Left hindlimb (tissue), 1 donor: ENCODE data around the gene BMS1.
"Not testable (repeated sequence)": the region's sequence is repeated elsewhere in the genome, so short reads cannot be mapped to it uniquely, and the experiment has no call there.

Experiments
- DNase-seq: peaks from one replicate; pipeline ENCODE4 v3.0.0-alpha.2; 2018

The BMS1 gene, protein sequence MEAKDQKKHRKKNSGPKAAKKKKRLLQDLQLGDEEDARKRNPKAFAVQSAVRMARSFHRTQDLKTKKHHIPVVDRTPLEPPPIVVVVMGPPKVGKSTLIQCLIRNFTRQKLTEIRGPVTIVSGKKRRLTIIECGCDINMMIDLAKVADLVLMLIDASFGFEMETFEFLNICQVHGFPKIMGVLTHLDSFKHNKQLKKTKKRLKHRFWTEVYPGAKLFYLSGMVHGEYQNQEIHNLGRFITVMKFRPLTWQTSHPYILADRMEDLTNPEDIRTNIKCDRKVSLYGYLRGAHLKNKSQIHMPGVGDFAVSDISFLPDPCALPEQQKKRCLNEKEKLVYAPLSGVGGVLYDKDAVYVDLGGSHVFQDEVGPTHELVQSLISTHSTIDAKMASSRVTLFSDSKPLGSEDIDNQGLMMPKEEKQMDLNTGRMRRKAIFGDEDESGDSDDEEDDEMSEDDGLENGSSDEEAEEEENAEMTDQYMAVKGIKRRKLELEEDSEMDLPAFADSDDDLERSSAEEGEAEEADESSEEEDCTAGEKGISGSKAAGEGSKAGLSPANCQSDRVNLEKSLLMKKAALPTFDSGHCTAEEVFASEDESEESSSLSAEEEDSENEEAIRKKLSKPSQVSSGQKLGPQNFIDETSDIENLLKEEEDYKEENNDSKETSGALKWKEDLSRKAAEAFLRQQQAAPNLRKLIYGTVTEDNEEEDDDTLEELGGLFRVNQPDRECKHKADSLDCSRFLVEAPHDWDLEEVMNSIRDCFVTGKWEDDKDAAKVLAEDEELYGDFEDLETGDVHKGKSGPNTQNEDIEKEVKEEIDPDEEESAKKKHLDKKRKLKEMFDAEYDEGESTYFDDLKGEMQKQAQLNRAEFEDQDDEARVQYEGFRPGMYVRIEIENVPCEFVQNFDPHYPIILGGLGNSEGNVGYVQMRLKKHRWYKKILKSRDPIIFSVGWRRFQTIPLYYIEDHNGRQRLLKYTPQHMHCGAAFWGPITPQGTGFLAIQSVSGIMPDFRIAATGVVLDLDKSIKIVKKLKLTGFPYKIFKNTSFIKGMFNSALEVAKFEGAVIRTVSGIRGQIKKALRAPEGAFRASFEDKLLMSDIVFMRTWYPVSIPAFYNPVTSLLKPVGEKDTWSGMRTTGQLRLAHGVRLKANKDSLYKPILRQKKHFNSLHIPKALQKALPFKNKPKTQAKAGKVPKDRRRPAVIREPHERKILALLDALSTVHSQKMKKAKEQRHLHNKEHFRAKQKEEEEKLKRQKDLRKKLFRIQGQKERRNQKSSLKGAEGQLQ

DNA sequence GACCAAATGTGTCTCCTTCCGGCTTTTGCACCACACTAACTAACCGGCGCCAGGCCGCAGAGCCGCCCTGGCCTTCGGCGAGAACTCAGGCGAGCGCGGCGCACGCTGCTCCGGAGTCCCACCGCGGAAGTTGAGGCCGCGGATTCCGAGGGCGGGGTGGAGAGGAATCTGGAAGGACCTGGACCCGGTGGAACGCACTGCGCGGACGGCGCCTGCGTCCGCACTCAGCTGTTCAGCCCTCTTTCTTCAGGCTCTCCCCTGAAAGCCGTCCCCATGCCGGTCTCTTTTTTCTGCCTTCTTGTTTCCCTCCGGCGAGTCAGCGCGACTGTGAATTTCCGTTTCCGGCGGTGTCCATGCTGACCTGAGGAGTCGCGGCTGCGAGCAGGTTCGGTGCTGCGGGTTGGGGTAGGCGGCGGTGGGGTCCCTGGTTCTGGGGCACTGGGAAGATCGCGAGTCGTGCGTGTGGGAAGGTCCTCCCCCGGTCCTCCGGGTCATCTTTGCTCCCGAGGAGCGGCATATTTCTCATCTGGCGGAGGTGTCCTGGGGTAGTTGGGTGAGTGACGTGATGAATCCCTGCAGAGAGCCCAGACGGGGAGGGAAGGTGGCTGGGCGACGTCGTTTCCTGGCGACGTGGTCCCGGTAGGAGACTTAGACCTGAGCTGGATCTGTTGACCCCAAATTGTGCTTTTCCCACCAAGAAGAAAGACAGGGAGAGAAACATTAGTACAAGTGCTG lies at the start of gene BMS1:
Gene BMS1 (plus strand): TSS at position 350 of the 735 bp plus-strand sequence. CDS start 1,600 bp downstream, outside the sequence.
- DNase-seq, result peak; percentile 96

DNA sequence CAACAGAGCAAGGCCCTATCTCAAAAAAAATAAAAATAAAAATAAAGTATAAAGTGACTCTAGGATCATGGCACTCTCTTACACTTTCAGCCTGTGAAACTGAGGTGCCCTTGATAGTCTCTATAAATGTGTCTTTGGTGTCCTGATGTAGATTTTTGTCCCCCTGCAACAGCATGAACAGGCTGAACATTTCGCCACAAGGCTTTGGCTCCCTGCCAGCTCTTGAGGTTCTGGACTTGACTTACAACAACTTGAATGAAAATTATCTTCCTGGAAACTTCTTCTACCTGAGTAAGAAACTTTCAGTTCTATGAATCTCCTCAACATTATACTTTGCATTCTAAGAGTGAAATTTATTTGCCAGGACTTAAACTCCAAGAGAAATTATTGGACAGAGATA lies 48.1 kb upstream of the BMS1 start:
- DNase-seq, result no peak

DNA sequence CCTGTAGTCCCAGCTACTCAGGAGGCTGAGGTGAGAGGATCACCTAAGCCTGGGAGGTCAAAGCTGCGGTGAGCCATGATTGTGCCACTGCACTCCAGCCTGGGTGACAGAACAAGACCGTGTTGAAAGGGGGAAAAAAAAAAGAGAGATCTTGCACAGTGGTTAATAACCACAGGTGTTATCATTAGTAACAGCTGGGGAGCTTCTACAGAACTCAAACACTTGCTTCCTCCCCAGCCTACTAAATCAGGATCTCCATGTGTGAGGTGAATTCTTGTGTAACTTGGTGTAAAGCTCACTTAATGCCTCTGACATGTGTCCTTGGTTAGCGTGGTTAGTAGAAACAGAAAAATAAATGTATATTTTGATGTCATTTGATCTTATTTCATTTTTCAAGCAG lies 43.9 kb upstream of the BMS1 start:
- no peak for DNase-seq

DNA sequence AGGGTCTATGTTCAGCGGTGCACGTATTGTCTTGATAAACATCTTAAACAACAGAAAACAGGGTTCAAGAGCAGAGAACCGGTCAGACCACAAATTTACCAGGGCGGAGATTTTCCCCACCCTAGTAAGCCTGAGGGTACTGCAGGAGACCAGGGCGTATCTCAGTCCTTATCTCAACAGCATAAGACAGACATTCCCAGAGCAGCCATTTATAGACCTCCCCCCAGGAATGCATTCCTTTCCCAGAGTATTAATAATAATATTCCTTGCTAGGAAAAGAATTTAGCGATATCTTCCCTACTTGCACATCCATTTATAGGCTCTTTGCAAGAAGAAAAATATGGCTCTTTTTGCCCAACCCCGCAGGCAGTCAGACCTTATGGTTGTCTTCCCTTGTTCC lies 41.1 kb upstream of the BMS1 start:
- not testable (repeated sequence) for DNase-seq

DNA sequence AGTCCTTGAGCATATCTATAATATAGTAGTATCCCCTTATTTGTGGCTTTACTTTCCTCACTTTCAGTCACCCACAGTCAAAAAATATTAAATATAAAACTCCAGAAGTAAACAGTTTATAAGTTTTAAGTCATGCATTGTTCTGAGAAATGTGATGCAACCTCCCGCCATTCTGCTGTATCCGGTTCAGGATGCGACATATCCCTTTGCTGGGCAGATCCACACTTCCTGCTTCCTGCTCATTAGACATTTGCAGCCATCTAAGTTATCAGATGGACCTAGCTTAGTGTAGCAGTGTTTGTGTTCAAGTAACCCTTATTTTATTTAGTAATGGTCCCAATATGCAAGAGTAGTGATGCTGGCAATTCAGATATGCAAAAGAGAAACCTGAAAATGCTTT lies 38.9 kb upstream of the BMS1 start:
- DNase-seq, result no peak

DNA sequence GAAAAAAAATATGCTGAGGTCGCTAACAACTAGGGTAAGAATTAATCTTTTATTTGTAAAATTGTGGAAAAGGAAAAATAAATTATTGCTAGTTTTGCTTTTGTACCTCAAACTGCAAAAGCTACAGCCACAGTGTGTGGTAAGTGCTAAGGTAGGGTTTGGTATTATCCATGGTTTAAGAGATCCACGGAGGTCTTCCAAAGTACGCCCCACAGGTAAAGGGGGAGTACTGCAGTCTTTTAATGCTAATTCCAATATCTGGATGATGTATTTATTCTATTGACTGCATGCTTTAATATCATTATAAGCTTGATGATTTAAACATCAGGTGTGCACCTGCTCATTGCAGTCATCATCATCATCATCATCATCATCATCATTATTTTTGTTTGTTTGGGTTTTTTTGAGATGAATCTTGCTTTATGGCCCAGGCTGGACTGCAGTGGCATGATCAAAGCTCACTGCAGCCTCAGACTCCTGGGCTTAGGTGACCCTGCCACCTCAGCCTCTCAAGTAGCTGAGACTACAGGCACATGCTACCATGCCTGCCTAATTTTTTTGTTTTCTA lies 38.4 kb upstream of the BMS1 start:
- DNase-seq, result no peak

DNA sequence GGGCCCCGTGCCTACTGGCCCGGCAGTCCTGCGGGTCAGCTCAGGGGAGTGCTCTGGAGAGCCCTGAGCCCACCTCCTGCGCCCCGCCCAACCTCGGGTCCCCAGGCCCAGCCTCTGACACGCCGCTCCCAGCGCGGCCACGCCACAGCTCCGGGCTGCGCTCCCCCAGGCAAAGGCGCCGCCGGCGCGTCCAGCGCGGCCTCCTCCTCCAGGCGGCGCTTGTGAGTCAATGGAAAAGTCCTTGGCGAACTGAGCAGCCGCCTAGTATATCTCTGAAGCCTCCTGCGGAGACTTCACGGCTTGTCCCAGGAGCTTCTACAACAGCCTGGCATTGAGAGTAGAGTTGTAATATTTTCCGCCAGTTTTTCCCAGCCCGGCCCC lies 29.5 kb upstream of the BMS1 start:
- DNase-seq, result peak; percentile 72

DNA sequence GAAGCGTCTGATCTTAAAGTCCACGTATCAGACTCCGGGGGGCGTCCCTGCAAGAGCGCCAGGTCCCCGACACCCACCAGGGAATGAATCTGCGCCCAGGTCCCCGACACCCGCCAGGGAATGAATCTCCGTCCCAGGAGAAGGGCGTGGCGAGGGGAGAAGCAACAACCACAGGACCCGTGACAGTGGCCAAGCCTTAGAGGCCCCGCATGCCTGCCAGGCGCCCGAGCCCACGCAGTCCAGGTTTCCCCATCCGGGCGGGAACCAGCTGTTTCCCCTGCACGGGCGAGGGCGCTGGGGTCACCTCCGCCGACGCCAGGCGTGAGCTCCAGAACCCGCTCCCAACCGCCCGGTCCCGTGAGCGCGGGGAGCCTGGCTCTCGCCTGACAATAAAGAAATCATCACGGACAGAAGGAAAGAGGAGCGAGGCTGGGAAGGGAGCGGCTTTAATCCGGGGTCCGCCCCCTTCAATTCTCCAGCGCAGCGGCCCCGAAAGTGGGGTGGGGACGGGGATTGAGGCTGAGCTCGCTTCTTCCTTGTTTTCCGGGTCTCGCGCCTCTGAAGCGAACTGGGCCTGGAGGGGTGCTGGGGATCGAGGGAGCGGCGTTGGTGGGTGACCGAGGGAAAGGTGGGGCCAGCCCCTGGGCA lies 29.0 kb upstream of the BMS1 start:
- DNase-seq, result no peak

DNA sequence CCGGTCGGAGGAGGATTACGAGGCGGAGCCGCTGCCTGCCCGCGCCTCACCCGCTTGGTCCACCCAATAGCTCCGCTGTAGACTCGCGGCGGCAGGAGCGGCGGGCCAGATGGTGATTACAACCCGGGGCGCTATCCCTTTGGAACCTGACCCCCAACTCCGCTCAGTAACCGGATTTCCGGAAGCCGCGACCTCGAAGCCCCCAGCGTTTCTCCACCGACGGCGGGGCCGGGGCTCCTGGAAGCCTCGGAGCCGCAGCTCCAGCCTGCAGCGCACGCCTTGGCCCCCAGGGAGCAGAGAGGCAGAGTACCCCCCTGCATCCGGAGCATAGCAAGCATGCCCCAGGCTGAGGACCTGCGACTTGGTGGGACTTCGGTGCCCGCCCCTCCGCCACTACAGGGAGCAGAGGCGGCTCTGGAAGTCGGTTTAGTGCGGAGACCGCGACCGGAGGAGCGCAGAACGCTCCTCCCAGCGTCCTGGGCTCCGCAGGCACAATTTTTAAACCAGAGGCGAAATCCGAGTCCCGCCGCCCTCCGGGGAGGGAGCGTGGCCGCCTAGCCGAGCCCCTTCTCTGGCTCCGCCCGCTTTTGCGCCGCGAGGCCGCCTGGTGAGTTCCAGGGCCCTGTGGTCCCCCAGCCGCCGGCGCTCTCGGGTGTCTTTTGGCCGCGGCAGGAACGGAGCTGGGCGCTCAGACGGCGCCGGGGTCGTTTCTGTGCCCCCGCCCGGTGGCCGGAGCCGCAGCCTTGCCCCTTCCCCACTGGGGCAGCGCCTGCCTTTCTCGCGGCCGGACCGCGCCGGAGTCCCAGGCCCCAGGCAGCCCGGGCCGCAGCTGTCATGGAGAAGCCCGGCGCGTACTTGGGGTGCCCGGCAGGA lies 28.2 kb upstream of the BMS1 start:
- DNase-seq, result peak; percentile 54

DNA sequence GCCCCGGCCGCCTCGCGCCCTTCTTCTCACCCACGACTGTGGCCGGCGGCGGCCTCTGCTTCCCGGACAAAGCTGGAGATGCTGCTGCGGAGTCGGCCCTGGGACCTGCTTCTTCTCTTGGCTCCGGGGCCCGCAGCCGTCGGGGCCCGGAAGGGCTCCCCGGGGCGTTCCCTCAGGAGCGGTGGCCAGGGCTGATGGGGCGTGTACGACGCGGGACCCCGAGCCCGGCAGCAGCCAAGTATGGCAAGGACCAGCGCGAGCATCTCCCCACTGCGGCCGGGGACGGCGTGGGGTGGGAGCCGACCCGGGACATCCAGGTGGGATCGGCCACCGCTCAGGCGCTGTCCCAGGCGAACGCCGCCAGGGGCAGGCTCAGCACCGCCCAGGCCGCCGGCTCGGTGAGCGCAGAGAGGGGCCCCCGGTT lies 27.6 kb upstream of the BMS1 start:
- DNase-seq, result no peak

DNA sequence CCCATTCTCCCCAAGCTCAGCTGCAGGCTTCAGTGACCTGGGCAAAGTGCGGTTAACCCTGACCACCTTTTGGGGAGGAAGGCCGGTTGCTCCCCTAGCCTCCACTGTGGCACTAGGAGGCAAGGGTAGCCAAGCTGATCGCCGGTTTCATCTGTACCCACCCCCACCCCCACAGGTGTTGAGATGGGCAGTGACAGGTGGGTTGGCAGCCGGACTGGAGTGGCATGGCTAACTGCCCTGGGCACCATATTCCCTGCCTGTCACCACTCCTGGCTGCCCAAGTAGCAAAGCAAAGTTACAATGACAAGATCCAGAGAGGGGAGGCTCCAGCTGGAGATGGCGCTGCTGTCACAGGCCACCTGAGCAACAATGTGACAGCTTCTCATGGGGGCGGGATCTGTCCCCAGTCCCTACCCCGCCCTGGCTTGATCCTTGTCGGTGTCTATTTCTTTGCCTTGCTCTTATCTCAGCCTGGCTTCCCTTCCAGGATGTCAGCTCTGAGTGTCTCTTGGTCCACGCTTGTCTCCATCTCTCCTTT lies 27.0 kb upstream of the BMS1 start:
- no peak for DNase-seq

DNA sequence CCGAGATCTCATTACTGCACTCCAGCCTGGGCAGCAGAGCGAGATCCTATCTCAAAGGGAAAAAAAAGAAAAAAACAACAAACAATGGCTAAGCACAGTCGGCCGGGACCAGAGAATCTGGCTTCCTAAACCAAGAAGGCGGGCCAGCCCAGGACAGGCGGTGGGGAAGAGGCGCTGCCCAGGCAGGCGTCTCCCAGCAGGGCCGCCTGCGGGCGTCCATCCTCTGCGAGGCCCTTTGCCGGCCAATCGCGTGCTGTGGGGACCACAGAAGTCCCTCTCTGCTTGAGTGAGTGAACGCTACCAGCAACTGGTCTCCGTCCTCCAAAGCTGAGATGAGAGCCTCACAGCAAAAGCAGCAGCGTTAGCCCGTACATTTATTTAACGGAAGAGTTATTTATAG lies 14.7 kb upstream of the BMS1 start:
- DNase-seq, result no peak

DNA sequence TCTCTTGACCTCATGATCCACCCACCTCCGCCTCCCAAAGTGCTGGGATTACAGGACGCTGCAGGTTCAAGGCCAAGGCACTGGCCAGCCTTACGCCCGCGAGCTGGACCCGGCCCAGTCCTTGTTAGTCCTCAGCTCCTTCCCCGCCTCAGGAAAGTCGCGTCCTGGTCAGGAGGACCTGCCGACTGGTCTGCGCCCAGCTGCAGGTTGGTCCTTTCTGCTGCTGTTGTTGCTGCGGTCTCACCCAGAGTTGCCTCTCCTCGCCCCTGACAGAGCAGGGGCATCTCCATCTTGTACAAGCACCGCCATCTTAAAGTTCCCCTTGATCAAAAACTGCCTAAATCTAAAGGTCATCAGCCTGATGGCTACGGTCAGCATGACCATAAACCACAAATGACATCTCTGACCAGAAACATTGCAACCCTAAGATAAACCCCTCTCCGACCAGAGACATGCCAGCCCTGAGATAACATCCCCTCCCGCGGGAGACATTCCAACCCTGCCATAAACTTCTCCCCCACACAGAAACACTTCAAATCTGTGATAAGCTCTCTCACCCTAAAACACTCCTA lies 13.9 kb upstream of the BMS1 start:
- no peak for DNase-seq

DNA sequence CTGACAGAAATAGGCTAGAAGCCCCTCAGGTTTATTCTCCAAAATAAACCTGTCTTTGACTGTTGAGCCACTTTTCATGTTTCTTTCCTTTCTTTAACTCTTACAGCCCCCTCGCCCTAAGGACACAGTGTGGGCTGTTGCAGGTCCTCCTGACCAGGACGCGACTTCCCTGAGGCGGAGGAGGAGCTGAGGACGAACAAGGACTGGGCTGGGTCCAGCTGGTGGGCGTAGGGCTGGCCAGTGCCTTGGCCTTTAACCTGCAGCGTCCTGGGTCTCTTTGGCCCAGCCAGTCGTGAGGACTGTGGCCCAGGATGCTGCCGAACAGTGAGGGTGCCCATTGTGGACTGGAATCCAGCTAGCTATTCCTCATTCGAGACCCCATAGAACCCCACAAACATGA lies 13.4 kb upstream of the BMS1 start:
- DNase-seq, result no peak

DNA sequence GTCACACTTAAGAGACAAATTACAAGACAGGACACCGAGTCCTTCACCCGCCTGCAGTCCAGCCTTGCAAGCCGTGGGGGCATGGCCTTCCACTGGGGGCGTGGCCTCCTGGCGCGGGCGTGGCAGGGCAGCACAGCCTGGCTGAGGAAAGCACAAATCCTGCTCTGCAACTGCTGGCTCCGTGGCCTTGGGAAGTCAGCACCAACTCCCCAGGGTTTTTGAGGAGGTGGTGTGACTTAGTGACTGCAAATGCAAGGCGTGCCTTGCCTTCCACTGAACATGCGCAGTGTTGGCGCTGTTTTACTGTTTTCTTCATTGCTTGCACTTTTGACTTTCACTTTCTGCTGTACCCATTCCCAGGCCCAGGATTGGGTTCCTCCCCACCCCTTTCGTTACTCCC lies 12.9 kb upstream of the BMS1 start:
- DNase-seq, result no peak

DNA sequence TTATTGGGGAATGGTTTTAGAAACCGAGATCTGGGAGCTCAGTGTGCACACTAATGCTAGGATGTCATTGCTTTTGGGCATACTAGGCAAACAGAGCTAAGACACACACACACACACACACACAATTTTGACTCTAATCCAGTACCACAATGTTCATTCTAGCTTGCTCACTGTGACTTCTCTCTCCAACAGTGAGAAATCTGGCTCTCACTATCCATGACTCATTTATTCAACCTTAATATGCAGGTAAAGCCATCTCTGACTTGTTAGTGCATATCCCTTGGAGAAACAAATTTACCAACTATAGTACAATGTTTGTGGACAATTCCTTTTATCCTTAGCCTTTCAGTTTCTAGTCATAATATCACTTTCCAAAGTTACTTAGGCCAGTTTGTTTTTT lies 5.9 kb upstream of the BMS1 start:
- DNase-seq, result no peak

DNA sequence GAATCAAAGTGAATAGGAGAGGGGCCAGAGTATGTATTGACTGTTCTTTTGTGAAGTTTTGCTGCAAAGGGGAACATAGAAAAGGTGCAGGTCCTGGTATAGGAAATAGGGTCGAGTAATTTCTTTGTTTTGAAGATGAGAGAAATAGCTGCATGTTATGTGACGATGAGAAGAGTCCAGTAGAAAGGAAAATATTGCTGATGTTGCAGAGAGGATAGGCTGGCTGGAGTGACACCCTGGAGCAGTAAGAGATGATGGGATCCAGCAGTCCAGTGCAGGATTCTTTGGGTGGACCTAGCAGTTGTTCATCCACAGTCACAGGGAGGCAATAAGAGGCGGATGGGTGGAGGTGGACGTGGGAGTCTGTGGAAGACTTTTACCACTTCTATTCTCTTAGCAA lies 2.1 kb upstream of the BMS1 start:
- no peak for DNase-seq

DNA sequence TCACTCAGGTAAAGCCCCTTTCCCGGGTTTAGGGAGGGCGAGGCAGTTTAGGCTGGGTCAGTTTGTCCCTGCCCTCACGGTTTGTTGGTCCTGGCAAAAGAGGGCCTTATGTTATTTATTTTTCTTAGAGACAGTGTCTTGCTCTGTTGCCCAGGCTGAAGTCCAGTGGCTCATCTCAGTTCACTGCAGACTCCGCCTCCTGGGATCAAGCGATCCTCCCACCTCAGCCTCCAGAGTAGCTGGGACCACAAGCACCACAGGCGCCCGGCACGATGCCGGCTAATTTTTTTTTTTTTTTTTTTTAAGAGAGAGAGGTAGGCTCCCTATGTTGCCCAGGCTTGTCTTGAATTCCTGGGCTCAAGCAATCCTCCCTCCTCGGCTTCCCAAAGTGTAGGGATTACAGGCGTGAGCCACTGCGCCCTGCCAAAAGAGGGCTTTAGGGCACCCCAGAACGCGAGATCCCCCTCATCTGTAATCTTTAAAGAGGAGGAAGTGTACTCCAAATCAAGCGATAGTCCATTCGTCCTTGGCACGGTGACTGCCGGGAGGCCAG lies 626 bp upstream of the BMS1 start:
- peak; percentile 30 for DNase-seq

DNA sequence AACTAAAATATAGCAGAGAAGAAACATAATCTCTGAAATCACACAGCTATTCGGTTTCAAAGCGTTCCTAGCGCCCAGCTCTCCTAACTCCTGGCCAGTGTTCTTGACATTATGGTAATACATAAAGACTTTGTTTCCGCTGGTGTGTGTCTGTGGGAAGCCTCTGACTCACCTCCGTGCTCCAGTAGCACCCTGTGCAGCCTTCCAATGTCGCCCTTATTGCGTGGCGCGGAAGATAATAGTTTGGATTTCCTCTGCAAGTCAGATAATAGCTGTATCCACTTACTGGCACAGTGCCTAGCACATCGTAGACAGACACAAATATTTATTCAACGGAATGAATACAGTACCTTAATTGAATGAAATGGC lies 570 bp downstream of the BMS1 start:
- DNase-seq, result no peak

DNA sequence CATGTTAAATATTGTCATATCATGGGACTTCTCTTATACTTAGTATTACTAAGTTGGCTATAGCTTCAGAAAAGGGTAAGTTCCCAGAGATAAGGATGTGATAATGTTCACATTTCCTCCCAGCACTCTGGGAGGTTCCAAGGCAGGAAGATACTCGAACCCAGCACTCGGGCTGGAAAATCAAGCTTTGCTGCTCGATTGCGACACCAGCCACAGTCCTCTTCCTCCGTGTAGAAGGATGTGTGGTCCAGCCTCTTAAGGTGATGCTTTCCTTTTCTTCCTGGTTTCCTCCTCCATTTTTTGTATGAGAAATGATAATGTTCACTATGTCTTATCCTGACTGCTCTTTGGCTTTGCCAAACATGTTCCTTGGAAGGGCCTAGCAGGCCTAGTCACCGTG lies 3.2 kb downstream of the BMS1 start:
- DNase-seq, result no peak
